ENCODE data around the gene ABITRAM.
"Not testable (repeated sequence)": the region's sequence is repeated elsewhere in the genome, so short reads cannot be mapped to it uniquely, and the experiment has no call there.

ABITRAM gene, protein sequence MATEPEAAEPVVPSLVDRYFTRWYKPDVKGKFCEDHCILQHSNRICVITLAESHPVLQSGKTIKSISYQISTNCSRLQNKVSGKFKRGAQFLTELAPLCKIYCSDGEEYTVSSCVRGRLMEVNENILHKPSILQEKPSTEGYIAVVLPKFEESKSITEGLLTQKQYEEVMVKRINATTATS

DNA sequence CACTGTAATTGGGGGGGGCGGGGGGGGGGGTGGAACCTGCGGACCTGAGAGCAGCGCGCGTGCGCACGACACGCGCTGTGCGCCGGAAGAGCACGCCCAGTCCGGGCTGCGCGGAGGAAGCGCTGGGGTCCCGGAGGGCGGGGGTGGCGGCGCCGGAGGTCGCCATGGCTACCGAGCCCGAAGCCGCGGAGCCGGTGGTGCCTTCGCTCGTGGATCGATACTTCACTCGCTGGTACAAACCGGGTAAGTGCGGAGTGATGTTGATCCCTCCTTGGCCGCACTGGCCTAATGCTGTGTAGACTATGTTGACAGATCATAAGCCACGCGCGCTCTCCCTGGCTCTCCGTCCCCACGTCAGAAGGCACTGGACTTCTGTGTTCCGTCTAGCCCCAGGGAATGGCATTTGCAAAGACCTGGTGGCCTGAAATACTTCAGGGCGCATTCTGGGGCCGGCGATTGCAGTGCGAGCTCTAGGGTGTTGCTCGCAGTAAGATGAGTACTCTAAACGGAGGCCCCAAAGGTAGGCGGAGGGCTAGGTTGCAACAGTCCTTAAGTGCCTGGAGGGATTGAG lies at the start of gene ABITRAM:
Gene ABITRAM, plus strand, starts transcription at position 78 of the 571 bp plus-strand sequence. Its CDS starts 87 bp downstream, at position 165.
- peak; percentile 88 for DNase-seq

DNA sequence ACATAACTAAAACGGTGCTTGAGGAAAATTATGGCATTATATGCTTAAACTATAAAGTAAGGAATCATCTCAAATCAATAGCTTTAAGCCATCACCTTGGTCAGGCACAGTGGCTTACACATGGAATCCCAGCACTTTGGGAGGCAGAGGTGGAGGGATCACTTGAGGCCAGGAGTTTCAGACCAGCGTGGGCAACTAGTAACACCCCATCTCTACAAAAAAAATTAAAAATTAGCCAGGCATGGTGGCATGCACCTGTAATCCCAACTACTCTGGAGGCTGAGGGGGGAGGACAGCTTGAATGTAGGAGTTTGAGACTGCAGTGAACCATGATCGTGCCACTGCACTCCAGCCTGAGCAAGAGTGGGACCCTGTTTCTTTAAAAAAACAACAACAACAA lies 49.5 kb upstream of the ABITRAM start:
- DNase-seq: no peak

DNA sequence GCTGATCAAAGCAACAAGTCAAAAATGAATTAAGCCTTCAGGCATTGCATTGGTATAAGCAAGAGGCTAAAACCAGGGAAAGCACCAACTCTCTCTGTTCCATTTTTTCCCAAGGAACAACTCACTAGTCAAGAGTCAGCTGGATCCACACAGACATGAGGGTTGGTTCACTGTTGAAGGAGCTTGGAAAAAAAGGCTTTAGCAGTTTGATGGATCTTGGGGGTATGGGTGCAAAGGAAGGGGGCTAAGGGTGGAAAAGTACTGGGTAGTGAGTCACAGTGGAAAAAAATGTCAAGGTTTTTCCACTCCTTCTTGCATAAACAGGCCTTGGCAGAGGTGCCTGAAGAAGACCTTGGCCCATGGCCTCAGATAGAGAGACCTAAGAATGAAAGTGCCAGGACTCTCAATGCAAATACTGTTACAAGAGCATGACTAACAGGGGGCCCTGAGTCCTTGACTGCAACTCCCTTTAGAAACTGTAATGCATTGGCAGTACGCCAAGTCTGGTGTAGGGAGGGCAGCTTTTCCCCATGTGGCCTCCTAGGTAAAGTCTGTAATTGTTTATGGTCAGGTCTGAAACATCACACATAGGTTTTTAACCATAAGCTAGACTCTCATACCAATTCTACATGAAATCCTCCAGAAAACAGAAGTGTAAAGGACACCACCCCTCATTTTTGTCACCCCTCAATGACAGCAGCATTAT lies 48.4 kb upstream of the ABITRAM start:
- DNase-seq: peak; percentile 91

DNA sequence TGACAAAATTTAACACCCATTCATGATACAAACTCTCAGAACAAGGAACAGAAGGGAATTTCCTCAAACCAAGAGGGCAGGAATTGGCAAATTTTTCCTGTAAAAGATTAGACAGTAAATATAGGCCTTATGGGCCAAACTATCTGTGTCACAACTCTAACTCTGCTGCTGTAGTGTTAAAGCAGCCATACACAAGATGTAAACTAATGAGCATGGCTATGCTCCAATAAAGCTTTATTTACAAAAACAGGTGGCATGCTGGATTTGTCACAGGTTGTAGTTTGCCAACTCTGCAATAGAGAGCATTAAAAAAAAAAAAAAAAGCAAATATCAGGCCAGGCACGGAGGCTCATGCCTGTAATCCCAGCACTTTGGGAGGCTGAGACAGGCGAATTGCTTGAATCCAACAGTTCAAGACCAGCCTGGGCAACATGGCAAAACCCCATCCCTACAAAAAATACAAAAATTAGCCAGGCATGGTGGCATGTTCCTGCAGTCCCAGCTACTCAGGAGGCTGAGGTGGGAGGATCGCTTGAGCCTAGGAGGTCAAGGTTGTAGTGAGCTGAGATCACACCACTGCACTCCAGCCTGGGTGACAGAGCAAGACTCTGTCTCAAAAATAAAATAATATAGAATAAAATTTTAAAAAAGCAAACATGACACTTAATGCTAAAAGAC lies 47.5 kb upstream of the ABITRAM start:
- peak; percentile 25 for DNase-seq

DNA sequence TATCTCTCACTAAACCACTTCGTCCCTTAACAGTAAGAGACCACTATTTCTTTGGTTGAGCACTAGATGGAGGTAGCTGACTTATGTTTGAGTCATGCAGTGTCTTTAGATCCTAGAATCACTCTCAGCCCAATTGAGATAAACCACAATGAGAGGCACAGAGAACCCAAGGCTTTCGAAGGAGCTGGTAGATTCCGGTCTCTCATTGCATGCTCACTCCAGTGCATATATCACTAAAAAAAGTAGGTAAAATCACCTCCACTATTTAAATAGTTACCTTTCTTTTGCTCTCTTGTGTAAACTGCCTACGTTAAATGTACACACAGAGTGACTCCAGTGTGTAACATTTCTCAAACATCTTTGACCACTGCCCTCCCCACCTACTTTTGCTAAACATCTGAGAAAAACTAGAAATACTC lies 44.5 kb upstream of the ABITRAM start:
- DNase-seq: peak; percentile 14

DNA sequence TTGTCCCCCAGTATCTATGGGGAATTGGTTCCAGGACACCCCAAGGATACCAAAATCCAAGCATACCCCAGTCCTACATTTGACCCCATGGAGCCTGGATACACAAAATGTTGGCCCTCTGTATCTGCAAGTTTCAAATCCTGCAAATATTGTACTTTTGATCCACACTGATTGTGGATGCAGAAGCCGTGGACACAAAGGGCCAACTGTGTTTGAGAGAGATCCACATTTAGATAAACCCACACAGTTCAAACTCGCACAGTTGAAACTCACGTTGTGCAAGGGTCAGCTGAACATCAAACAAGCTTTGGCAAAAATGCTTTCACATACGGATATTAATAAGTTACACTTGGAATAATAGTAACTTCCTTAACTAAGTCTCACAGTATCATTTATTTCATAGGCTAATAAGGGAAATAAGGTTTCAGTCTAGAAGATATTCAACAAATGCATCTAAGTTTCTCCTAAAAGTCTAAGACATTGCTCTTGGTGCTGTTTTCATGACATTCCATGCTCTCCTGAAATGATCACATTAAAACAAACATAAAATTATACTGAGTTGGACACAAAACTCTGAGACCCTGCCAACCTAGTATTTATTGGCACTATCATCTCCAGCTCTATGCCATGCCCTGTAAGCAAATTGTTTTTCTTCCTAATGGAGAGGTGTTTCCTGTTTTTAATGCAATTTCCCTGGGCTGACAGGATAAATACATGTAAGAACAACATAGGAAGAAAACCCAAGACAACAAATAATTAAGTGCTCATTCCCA lies 39.8 kb upstream of the ABITRAM start:
- DNase-seq: no peak

DNA sequence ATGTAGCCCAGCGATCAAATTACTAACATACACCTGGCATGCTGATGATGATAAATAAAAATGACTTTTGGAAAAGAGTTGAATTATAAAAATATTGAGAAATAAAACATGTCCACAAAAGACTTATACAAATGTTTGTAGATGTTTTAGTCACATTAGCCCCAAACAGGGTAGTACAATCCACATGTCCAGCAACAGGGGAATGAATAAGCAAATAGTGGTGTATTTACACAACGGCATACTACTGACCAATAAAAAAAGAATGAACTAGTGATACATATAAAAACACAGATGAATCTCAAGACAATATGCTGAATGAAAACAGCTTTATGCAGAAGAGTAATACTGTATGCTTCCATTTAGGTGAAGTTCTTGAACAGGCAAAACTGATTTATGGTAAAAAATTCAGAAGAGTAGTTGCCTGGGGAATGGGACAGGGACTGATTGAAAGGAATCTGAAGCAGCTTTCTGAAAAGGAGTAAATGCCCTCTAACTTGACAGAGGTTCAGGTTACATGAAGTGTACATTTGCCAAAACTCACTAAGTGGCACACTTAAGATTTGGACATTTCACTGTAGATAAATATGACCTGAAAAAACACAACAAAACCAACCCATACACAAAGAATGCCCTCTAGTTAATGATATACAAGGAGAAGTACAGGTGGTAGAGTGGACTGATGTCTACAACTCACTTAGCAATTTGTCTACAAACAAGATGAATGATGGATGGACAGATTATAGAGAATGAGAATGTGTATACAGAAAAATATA lies 36.7 kb upstream of the ABITRAM start:
- DNase-seq: no peak

DNA sequence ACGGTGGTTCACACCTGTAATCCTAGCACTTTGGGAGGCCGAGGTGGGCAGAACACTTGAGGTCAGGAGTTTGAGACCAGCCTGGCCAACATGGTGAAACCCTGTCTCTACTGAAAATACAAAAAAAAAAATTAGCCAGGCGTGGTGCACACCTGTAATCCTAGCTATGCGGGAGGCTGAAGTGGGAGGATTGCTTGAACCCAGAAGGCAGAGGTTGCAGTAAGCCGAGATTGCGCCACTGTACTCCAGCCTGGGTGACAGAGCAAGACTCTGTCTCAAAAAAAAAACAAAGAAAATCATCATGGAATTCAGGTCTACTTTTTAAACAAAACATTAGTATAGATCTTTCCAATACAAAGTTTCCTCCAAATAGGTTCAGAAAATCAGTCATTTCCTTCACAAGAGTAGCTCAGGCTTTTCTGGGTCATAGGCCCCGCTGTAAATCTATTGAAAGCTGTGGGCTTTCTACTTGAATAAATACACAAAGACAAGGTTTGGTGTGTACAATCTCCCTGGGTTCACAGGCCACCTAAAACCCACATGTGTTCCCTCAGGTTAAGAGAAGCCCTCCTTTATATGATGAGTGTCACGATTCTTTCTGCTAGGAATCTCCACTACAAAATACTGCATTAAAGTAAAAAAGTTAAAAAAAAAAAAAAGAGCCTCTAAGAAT lies 35.0 kb upstream of the ABITRAM start:
- not testable (repeated sequence) for DNase-seq

DNA sequence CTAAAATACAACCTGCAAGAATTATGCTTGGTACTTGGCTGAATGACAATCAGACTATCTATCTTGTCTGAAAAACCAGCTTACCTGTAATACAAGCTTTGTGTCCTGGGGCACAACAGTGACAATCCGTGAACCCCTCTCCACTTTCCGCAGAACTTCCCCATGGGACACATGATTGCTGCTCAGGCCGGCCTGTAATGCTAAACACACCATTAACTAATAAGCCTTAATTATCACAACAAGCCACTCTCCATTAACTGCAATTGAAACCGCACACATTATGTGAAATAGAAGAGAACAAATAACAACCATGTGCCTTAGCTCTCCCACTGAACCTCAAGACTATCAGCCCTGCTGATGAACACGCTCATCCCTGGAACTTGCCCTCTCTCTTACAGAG lies 34.0 kb upstream of the ABITRAM start:
- DNase-seq: no peak

DNA sequence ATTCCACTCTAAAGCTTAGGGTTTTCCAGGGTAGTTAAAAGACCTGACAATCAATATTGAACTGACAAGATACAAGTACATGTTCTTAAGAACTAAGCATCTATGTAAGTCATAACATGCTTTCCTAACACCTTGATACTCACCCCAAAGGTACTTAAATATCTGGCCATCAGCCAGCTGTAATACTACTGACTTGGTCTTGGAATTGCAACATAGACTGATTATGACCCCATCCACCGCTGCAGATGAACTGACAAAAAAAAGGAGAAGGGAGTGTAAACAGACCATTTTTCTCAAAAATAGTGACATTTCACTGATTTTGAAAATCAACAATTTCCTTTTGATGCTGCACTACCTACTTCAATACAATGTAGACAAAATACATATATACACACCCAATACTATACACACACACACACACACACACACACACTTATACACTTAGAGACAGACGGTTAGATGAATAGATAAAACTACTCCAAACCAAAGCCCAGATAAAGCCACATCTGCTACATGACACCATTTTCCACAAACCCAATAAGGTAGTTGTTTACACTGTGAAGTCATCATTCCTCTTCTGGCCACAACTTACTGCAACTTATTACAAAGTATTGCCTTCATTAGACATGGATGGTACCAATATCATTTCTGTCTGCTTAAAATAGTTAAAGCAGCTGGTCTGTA lies 30.6 kb upstream of the ABITRAM start:
- DNase-seq: peak; percentile 72

DNA sequence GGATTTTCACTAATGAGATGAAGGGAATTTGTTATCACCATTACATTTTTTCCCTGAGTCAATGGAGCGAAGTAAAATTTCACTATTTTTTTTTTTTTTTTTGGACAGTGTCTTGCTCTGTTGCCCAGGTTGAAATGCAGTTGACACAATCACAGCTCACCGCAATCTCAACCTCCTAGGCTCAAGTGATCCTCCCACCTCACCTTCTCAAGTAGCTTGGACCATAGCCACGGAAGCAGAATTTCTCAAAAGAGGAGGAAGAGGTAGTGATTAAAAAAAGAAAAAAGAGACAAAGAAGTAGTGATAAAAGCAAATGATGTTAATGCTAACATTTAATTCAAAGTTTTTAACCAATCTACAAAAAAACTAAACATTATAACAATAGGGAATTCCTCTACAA lies 30.0 kb upstream of the ABITRAM start:
- DNase-seq: no peak

DNA sequence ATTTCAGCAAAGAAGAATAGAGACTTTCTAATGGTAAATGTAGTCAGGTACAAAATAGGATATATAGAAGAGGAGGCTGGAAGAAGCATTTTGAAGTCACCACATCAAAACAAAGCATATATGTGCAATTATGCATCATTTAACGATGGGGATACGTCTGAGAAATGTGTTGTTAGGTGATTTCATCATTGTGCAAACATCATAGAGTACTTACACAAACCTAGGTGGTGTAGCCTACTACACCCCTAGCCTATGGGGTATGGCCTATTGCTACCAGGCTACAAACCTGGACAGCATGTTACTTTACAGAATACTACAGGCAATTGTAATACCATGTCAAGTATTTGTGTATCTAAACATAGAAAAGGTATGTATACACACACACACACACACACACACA lies 28.7 kb upstream of the ABITRAM start:
- DNase-seq: peak; percentile 56

DNA sequence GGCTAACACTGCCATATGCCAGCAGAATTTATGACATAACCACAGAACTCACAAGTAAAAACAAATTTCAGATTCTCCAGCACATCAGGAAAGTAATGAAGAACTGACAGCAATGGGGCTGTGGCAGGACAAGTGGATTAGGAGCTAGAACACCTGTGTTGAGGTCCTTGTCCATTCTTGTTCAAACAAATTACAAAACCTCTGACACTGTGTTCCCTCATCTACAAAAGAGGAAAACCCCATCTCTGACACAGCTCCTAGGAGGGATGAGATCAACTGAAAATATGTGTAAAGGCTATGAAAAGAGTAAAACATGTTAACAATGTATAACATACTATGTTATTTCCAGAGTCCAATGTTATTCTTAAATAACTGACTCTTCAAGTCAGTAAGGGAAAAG lies 23.8 kb upstream of the ABITRAM start:
- peak; percentile 36 for DNase-seq

DNA sequence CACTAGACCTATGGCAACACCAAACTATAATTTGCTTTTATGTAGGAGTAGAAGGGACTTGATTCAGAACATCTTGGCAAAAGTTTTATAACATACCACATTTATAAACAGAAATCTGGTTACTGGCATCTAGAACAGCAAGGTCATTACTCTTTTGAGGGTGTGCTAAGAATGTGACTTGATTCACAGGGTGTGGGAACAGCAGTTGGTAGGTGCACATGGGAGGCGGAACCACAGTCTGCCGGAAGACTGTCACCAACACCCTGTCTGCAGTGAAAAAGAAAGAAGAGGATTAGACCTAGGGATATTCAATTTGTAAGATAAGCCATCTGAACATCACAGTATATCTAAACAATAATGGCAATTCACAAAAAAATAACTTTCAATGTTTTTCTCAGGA lies 23.3 kb upstream of the ABITRAM start:
- DNase-seq: no peak

DNA sequence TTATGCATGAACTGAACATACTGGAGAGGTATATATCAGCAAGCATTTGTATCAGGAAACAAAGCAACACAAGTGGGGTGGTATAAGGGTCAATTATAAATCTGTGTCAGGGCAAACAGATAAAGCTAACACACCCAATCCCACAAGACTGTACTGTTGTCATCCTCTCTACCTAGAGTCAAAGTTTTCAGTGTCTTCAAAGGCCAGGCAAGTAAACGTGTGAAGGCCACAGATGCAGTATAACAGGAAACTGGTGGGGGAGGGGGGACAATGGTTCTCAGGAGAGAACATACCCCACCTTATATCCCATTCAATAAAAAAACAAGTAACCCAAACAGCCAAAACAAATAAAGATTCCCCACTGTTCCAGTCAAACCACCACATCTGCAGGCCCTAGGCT lies 22.4 kb upstream of the ABITRAM start:
- no peak for DNase-seq

DNA sequence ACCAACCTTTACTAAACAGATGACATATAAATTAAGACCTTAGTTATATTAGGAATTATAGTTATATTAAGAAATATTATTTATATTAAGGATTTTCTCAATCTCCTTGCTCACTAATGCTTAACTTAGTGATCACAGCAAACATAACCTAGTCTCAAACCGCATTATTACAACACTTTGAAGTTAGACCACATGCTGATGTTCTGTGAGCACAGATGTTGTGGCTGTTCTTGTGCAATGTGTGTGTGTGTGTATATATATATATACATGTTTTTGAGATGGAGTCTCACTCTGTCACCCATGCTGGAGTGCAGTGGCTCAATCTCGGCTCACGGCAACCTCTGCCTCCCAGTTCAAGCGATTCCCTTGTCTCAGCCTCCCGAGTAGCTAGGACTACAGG lies 20.8 kb upstream of the ABITRAM start:
- DNase-seq: no peak

DNA sequence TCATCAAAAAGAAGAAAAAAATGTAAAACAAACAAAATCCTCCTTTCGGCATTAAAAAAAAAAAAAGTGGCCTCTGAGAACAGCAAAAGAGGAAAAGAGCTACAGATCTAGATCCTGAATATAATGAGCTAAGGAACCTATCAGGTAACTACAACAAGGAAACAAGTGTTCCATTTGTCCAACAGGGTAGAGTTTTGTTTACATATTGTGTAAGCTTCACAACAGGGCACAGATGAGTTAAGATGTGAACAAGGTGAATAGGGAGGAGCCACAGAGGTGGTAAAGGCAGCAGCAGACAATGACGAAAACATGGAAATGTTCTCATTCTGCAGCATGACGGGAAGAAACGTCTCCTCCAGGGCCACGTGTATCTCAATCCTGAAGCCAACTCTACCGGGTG lies 14.7 kb upstream of the ABITRAM start:
- peak; percentile 5 for DNase-seq

DNA sequence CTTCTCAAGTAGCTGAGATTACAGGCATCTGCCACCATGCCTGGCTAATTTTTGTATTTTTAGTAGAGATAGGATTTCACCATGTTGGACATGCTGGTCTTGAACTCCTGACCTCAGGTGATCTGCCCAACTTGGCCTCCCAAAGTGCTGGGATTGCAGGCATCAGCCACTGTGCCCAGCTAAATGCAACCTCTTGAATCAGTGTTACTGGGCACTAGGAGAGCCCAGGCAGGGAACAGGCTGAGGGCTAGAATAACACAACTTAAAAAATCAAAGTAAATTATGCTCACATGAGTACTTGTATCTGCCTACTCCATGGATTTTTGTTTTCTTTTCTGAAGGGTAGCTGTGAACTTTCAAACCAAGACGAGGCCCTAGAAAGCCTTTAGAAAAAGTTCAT lies 13.8 kb upstream of the ABITRAM start:
- DNase-seq: not testable (repeated sequence)

DNA sequence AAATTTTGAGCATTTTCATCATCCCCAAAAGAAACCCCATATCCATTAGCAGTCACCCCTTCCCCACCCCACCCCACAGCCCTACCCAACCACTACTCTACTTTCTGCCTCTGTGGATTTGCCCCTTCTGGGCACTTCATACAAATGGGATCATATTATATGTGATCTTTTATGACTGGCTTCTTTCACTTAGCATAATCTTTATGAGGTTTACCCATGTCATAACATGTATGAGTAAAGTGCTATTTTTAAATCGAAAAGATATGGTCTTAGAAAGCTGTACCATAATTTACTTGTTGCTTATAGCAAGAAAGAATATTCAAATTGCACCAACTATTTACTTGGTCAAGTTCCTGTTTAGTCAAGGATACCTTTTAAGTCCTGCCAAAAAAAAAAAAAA lies 13.0 kb upstream of the ABITRAM start:
- no peak for DNase-seq

DNA sequence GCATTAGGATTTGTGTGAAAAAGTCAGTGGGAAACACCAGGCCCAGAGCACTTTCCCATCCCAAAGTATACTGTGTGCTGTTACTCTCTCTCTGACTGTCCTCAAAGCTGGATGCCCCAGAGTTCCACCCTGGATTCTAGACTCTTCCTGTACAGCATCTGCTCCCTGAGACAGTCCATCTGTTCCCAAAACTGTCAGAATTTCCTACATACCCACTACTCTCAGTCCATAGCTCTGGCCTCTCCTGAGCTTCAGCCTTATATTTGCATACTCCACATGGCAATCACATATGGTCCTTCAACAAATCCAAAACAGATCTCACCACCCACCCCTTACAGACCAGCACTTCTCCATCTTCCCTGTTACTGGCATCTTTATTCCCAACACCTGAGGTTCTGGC lies 9.7 kb upstream of the ABITRAM start:
- DNase-seq: no peak

DNA sequence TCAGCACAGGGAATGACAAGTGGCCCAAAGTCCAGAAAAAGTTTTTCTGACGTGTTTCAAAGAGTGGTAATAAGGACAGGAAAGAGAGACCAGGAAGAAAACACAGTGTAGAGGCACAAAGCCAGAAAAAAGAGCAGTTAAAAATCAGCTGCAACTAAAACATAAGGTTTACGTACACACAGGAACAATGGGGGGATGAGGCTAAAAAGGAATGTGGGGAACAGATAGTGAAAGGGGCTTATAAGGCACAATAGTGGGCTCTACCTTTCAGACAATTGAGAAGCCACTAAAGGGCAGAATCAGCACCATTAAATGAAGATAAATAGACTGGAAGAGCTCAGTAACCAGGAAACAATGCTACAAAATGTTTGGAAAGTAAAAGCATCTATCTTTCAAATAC lies 5.8 kb upstream of the ABITRAM start:
- no peak for DNase-seq
